NCI-H1930 (cell line): ENCODE measurements around the gene RAPGEF2.
A peak's percentile ranks its signal among the peaks of the same experiment; 100 is the strongest.
"Not testable (repeated sequence)": the region's sequence is repeated elsewhere in the genome, so short reads cannot be mapped to it uniquely, and the experiment has no call there.

Source experiments
- DNase-seq, 2 experiments: peaks; one replicate each; lab custom pipeline; 2025; lab: John Stamatoyannopoulos, UW

RAPGEF2 gene

DNA sequence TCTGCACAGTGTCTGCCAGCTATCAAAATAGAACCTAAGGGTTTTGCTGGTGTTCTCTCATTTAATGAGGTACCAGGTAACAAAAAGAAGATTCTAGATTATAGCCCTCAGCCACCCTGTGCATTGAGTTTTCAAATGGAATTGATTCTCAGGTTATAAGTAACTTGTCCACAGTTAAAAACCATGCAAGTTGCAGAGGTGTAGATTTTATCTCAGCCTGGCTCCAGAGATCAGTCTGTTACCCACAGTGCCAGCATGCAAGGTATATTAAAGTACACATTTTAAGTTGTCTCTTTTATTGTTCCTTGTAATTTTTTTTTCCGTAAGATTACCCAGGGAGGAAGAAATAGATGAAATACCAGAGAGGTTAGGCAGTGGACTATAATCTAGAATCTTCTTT is 59.7 kb downstream of the RAPGEF2 start:
- DNase-seq = no peak

DNA sequence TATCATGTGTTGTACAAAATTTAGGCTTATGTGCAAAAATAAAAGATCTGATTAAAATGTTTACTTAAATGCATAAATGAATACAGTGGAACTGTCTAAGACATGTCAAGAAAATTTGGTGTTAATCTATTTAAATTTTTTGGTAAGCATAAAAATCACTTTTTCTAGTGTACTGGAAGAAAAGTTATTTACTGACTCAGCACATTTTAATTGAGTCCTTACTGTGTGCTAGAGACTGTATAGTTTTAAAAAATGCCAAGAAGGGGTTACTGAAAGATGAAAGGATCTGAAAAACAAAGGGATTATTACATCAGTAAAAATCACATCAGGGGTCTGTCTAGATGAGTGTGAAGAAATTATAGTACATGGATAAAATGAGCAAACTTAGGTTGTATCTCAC is 60.6 kb downstream of the RAPGEF2 start:
- DNase-seq = no peak

DNA sequence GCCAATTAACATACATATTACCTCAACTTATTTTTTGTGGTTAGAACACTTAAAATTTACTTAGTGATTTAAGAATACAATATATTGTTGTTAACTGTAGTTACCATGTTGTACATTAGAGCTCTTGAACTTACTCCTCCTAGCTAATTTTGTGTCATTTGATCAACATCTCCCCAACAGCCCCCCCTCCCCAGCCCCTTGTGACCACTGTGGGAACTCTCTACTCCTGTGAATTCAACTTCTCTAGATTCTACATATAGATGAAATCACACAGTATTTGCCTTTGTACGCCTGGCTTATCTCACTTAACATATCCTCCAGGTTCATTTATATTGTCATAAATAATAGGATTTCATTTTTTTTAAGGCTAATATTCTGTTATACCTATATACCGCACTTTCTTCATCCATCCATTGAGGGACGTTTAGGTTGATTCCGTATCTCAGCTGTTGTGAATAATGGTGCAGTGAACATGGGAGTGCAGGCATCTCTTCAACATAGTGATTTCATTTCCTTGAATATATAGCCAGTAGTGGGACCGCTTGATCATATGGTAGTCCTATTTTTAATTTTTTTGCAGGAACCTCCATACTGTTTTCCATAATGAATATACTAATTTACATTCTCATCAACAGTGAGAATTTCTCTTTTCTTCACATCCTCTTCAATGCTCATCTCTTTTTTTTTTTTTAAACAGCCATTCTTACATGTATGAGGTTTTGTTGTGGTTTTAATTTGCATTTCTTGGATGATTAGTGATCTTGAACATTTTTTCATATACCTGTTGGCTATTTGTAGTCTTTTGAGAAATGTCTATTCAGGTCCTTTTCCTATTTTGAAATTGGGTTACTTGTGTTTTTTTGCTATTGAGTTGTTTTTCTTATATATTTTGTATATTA is 66.8 kb downstream of the RAPGEF2 start:
- DNase-seq = no peak

GRCh38 chr4:159171287-159171686 is 68.4 kb downstream of the RAPGEF2 start:
- no peak for DNase-seq

DNA sequence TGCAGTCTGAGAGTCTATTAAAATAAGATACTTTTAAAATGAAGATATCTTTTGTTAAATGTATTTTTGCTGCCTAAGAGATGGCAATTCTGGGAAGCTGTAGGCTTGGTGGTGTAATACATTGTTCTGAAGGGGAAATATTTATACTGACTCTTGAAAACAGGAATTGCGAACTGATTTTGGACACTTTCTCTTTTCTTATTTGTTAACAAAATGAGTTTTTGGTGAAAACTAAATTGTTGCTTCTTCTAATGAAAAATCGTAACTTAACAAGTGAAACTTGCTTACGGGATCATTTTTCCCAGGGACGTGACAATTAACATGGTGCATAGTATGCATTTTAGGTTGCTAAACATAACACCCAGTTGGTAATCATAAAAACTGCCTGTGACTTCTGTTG is 71.0 kb downstream of the RAPGEF2 start:
- DNase-seq = no peak

DNA sequence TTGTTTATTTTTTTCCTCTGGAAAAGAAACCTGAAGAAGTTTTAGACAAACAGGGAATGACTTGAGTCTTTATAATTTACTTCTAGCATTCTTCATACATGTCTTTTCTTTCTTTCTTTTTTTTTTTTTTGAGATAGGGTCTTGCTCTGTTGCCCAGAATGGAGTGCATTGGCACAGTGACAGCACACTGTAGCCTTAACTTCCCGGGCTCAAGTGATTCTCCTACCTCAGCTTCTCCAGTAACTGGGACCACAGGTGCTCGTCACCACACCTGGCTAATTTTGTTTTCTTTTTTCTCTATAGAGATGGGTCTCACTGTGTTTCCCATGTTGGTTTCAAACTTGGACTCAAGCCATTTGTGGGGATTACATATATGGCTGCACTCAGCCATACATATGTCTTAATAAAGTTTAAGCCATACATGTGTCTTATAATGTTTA is 71.8 kb downstream of the RAPGEF2 start:
- no peak for DNase-seq

DNA sequence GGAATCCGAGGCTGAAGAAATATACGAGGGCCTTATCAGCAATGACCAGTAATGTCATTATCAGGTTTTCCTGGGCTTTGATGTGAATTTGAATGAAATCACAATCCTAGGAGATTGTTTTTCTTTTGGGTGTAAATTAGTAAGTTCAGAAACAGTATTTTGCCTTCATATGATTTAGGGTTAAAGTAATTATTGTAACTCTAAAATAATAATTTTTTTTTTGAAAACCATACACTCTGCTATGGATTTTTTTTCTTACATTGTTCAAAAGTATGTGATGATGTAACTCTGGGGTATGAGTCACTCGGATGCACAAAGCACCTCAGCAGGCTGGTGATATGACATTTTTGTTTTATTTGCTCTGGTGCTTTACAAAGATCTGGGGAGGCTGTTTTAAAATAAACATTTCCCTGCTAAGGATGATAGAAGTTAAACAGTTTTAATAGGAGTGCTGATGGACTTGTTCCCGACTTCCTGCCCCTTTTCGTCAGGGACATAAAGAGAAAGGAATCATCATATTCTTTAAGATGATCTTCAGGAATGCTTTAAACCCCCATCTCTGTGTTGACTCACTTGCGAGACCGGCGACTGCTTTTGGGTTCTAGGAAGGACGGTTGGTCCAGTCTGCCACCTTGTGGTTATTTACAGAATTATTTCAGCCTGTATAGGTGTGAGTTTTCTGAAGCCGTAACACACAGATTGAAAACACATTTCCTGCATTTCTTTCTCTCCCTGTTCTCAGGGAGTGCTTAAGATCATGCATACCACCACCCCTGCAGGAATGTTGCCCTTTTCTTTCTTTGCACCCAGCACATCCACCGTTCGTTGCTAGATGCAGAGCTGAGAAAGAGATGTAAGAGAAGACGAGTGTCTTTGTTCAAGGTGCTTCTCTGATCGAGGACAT is 72.5 kb downstream of the RAPGEF2 start:
- DNase-seq = peak; percentile 56 to 59

- DNase-seq = no peak
Measured at GRCh38 chr4:159175989-159176375, 73.1 kb downstream of the RAPGEF2 start.

DNA sequence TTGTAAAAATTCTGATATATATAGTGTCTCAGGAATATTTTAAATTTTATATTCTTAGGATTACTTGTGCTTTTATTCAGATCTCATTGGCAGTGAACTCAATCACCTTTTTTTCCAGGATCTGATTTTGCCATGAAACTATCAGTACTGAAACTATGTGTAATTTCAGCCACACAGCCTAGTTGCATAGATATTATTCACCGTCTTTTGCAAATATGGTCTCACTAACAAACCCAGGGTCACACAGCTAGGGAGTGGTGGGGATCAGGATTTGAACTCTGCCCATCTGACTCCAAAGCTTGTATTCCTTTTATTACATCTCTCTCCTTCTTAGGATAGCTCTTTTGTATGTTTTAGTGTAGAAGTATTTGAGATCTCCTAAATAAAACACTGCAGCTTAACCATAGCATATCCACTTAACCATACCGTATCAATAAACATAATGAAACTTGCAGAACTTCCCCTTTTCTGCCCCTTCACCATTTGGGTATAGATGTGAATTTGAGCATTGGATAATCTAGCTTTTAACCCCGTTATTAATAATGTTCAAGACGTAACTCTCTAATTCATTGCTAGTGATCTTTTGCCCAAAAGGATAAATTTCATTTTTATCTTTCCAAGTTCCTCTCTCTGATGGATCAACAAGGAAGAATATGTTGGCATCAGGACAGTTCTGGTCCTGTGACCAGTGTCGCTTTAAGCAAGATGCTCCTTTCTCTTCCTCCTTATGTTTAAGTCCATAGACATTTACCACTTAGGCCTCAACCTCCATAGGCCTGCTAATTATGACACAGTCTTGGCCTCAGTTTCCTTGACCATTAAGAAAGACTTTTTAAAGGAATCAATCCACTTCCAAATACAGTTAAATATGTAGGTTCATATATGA is 74.6 kb downstream of the RAPGEF2 start:
- no peak for DNase-seq

DNA sequence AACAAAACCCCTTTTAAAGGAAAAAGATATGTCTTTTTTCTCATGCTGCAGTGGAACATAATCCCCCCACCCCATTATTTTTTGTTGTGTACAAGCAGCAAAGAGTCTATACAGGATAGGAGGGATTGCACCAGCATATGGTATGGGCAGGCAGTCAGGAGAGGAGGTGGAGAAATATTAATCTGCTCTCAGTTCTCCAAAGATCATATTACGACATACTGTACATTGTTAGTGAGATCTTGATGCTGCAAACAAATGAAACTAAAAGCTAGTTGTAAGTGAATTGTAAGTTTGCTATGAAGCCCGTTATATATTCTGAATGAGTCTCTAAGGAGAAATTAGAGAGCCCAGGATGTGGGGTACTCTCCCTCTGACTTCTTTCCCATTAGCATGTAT is 75.3 kb downstream of the RAPGEF2 start:
- DNase-seq = no peak

- DNase-seq = no peak
Measured at GRCh38 chr4:159178979-159179969, 76.4 kb downstream of the RAPGEF2 start.

- DNase-seq = not testable (repeated sequence)
Measured at GRCh38 chr4:159183885-159184605, 81.2 kb downstream of the RAPGEF2 start.

GRCh38 chr4:159185591-159186023 is 82.7 kb downstream of the RAPGEF2 start:
- no peak for DNase-seq

GRCh38 chr4:159188646-159189045 is 85.8 kb downstream of the RAPGEF2 start:
- no peak for DNase-seq

GRCh38 chr4:159190651-159191050 is 87.8 kb downstream of the RAPGEF2 start:
- no peak for DNase-seq

DNA sequence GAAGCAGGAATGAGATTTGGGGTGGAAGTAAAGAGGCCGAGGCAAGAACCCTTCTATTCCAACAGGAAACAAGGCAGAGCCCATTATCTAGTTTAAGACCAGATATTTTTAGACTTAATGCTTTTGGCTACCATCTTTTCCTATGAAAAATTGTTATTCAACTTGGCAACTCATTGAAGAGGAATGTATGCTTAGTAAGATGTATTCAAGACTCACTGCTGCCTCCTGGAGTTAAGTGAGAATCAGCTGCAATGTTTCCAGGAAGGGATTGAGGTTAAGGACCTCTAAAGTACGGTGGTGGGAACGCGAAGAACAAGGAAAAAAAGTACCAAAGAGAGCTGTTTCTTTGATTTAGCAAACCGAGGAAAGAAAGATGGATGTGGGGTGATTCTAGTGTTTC is 89.1 kb downstream of the RAPGEF2 start:
- DNase-seq = no peak

DNA sequence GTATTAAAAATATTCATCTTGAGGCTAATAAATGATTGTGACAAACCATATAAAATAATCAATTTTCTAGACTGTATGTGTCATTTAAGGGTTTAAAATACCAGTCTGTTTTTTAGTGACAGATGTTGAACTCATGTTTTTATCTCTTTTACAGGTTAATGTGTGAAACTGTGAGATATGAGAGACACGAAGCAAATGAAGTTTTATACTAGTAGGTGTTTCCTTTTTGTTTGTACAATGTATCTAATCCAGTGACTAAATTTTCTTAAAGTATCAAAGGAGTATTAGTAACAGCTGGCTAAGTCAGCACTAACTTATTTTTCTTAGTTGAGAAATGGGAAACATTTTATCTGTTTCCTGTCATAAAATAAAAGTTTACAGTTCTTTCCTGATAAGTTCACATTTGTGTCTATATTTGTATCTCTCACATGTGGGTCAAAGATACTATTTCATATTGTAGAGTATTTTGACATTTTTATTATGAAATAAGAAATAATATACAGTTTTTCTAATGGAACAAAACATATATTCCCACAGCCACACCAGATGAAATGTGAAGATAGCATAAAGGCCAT is 90.3 kb downstream of the RAPGEF2 start:
- DNase-seq = no peak

DNA sequence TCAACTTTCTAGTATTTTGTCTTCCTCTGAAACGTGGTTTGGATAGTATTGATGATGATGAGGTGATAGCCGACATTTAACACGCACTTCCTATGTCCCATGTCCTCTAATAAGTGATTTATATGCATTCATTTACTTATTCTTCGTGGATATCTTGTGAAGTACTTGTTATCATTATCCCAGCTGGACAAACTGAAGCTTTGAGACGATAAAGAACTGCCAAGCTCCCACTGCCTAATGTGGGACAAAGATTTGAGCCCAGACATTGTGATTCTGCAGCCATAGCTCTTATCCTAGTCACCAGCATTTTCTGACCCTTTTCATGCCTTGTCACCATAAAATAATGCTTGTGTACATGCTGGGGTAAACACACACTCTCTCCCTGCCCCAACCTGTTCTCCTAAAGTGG is 92.5 kb downstream of the RAPGEF2 start:
- no peak for DNase-seq

DNA sequence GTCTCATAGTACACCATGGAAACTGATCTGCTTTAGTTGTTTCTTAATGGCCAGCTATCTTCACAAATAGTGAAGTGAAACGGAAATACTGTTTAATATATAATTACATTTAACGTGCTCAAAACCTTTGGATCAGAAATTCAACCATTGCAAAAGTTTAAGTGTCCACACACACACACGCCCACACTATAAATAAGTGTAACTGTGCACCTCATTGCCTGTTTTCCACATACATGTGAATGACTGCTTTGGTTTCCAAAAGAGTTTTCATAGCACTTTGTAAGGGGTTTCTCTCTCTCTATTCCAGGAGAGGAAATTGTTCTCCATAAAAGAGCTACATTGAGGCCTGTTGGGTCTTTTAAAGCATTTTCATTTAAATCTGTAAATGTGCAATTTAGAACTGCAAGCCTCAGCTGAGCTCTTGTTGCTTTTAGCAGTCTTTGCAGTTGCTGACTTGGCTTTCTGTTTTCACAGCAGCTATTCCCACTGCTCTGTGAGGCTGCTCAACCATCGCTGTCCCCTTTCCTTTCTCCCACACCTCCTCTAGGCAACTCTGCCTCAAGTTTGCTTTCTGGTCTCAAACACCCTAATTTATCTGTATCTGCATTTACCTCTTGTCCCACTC is 94.5 kb downstream of the RAPGEF2 start:
- DNase-seq = no peak
